HG03139 (cell line): ENCODE results near the gene TM4SF20.
"Not testable (repeated sequence)": the region's sequence is repeated elsewhere in the genome, so short reads cannot be mapped to it uniquely, and the experiment has no call there.

Experiments
- ATAC-seq: cut with Tn5 transposase; IDR thresholded peaks from one replicate; pipeline ENCODE4 v1.9.1; 2021; ENCODE audit not compliant: unreplicated experiment

The TM4SF20 gene

GRCh38 chr2:227368574-227368973 lies 10.5 kb downstream of the TM4SF20 start:
- ATAC-seq: no peak

GRCh38 chr2:227367427-227367795 lies 11.7 kb downstream of the TM4SF20 start:
- no peak for ATAC-seq

GRCh38 chr2:227366769-227367426 lies 12.2 kb downstream of the TM4SF20 start:
- ATAC-seq: no peak

GRCh38 chr2:227365833-227366232 lies 13.3 kb downstream of the TM4SF20 start:
- ATAC-seq: no peak

- ATAC-seq: not testable (repeated sequence)
These were observed 14.4 kb downstream of the TM4SF20 start for GRCh38 chr2:227364585-227365263.

- ATAC-seq: no peak
These were observed 15.3 kb downstream of the TM4SF20 start for GRCh38 chr2:227363756-227364155.

- ATAC-seq: no peak
These were observed 18.8 kb downstream of the TM4SF20 start for GRCh38 chr2:227360351-227360750.

GRCh38 chr2:227351639-227352038 lies 27.5 kb downstream of the TM4SF20 start:
- no peak for ATAC-seq

GRCh38 chr2:227349989-227350612 lies 29.0 kb downstream of the TM4SF20 start:
- no peak for ATAC-seq

GRCh38 chr2:227348324-227348723 lies 30.8 kb downstream of the TM4SF20 start:
- ATAC-seq: no peak

- ATAC-seq: no peak
These were observed 32.0 kb downstream of the TM4SF20 start for GRCh38 chr2:227347117-227347516.

GRCh38 chr2:227344231-227344630 lies 34.9 kb downstream of the TM4SF20 start:
- no peak for ATAC-seq

- ATAC-seq: no peak
These were observed 37.6 kb downstream of the TM4SF20 start for GRCh38 chr2:227341553-227341952.

GRCh38 chr2:227340106-227340505 lies 39.0 kb downstream of the TM4SF20 start:
- no peak for ATAC-seq

- ATAC-seq: no peak
These were observed 40.0 kb downstream of the TM4SF20 start for GRCh38 chr2:227339098-227339599.

GRCh38 chr2:227337442-227337841 lies 41.7 kb downstream of the TM4SF20 start:
- ATAC-seq: no peak

GRCh38 chr2:227335713-227336112 lies 43.4 kb downstream of the TM4SF20 start:
- no peak for ATAC-seq

GRCh38 chr2:227326783-227327182 lies 52.3 kb downstream of the TM4SF20 start:
- ATAC-seq: no peak

GRCh38 chr2:227325839-227326195 lies 53.3 kb downstream of the TM4SF20 start:
- peak; percentile 10 for ATAC-seq

GRCh38 chr2:227324995-227325838 lies 53.9 kb downstream of the TM4SF20 start, which contains the start of gene MFF:
TSS of gene MFF (plus strand) at chr2:227325251. CDS start at chr2:227330666, 5,415 bp downstream.
- ATAC-seq: peak; percentile 96

GRCh38 chr2:227324642-227324994 lies 54.5 kb downstream of the TM4SF20 start:
- ATAC-seq: peak; percentile 19
